OCI-LY1 (cell line): ENCODE results near the gene PILRA.

ENCODE experiments used
- H2AFZ ChIP-seq: fragments of 200-600 bp; sonication (generic), shearing (Covaris generic); 2 replicates; pipeline ENCODE4 v1.6.0; 2014; ENCODE audit warnings: antibody characterized with exemption, mild to moderate bottlenecking, low read length
- H3F3A ChIP-seq: fragments of 200-600 bp; sonication (generic), shearing (Covaris generic); 2 replicates; pipeline ENCODE4 v1.6.0; 2014; ENCODE audit warnings: mild to moderate bottlenecking, antibody characterized with exemption, low read length, moderate library complexity; ENCODE audit not compliant: insufficient read depth
- H3K27ac ChIP-seq: fragments of 200-600 bp; sonication (generic); 2 replicates; pipeline ENCODE4 v1.5.1; 2014; ENCODE audit warnings: low read length, mixed run types, mild to moderate bottlenecking, low read depth; ENCODE audit not compliant: poor library complexity, severe bottlenecking
- H3K27me3 ChIP-seq: fragments of 200-600 bp; sonication (generic); 2 replicates; pipeline ENCODE4 v1.6.0; 2014; ENCODE audit warnings: antibody characterized with exemption, mild to moderate bottlenecking, low read length, moderate library complexity; ENCODE audit not compliant: insufficient read depth
- H3K36me3 ChIP-seq: fragments of 200-600 bp; sonication (generic); 2 replicates; pipeline ENCODE4 v1.6.1; 2014; ENCODE audit warnings: mild to moderate bottlenecking, antibody characterized with exemption, low read length, moderate library complexity, mixed read lengths; ENCODE audit not compliant: insufficient read depth
- H3K4me1 ChIP-seq: fragments of 200-600 bp; sonication (generic); 2 replicates; pipeline ENCODE4 v1.5.1; 2014; ENCODE audit warnings: mild to moderate bottlenecking, low read length, moderate library complexity; ENCODE audit not compliant: insufficient read depth, severe bottlenecking
- H3K4me2 ChIP-seq: fragments of 200-600 bp; sonication (generic), shearing (Covaris generic); 2 replicates; pipeline ENCODE4 v1.6.1; 2014; ENCODE audit warnings: low read length
- H3K4me3 ChIP-seq: fragments of 200-600 bp; sonication (generic); 2 replicates; pipeline ENCODE4 v1.5.1; 2014; ENCODE audit warnings: low read length, low read depth, mild to moderate bottlenecking, mixed read lengths; ENCODE audit not compliant: poor library complexity, severe bottlenecking
- H3K79me2 ChIP-seq: fragments of 200-600 bp; shearing (Covaris generic); 2 replicates; pipeline ENCODE4 v1.6.1; 2016; ENCODE audit warnings: mixed run types, low read length, mixed read lengths; ENCODE audit not compliant: insufficient read depth
- H3K9ac ChIP-seq: fragments of 200-600 bp; sonication (generic), shearing (Covaris generic); 2 replicates; pipeline ENCODE4 v1.6.1; 2014; ENCODE audit warnings: mild to moderate bottlenecking, low read length, mixed read lengths
- H3K9me2 ChIP-seq: fragments of 200-600 bp; sonication (generic), shearing (Covaris generic); 2 replicates; pipeline ENCODE4 v1.6.1; 2014; ENCODE audit warnings: low read depth, mild to moderate bottlenecking, low read length, mixed read lengths
- H3K9me3 ChIP-seq: fragments of 200-600 bp; shearing (Covaris generic); 2 replicates; pipeline ENCODE4 v1.6.1; 2014; ENCODE audit warnings: low read length, mixed read lengths
- H4K20me1 ChIP-seq: fragments of 200-600 bp; sonication (generic), shearing (Covaris generic); 2 replicates; pipeline ENCODE4 v1.6.0; 2016; ENCODE audit warnings: mild to moderate bottlenecking, low read length; ENCODE audit not compliant: insufficient read depth
- EZH2 ChIP-seq: fragments of 200-600 bp; sonication (generic), shearing (Covaris generic); IDR thresholded peaks from 2 replicates; pipeline ENCODE4 v1.8.0; 2017; ENCODE audit warnings: borderline replicate concordance, mixed run types, mild to moderate bottlenecking, antibody characterized with exemption, low read length, moderate library complexity, mixed read lengths
- TF ChIP-seq, protein P1 (sequence below): fragments of 200-600 bp; sonication (generic), shearing (Covaris generic); IDR thresholded peaks from 2 replicates; pipeline ENCODE4 v1.5.1; 2017; ENCODE audit warnings: mild to moderate bottlenecking, antibody characterized with exemption, low read length, moderate library complexity, mixed read lengths

PILRA gene

GRCh38 chr7:100413889-100414288, 40.6 kb downstream of the PILRA start:
- no peak overlapping the region for H3K4me3 ChIP-seq
- no peak overlapping the region for H3K27ac ChIP-seq
- TF ChIP-seq, protein P1, sequence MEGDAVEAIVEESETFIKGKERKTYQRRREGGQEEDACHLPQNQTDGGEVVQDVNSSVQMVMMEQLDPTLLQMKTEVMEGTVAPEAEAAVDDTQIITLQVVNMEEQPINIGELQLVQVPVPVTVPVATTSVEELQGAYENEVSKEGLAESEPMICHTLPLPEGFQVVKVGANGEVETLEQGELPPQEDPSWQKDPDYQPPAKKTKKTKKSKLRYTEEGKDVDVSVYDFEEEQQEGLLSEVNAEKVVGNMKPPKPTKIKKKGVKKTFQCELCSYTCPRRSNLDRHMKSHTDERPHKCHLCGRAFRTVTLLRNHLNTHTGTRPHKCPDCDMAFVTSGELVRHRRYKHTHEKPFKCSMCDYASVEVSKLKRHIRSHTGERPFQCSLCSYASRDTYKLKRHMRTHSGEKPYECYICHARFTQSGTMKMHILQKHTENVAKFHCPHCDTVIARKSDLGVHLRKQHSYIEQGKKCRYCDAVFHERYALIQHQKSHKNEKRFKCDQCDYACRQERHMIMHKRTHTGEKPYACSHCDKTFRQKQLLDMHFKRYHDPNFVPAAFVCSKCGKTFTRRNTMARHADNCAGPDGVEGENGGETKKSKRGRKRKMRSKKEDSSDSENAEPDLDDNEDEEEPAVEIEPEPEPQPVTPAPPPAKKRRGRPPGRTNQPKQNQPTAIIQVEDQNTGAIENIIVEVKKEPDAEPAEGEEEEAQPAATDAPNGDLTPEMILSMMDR: no peak
- TF ChIP-seq EZH2: no peak
- H3F3A ChIP-seq: no peaks in the 10 kb centered on the region
- H3K9ac ChIP-seq: no peak overlapping the region
- H3K79me2 ChIP-seq: no peaks in the 10 kb centered on the region
- H3K9me3 ChIP-seq: no peaks in the 10 kb centered on the region
- H3K9me2 ChIP-seq: no peaks in the 10 kb centered on the region
- no peaks in the 10 kb centered on the region for H4K20me1 ChIP-seq
- no peak overlapping the region for H3K4me2 ChIP-seq
- H2AFZ ChIP-seq: no peak overlapping the region
- H3K36me3 ChIP-seq: no peaks in the 10 kb centered on the region
- H3K27me3 ChIP-seq: no peaks in the 10 kb centered on the region
- no peaks in the 10 kb centered on the region for H3K4me1 ChIP-seq

GRCh38 chr7:100415448-100415847, 42.2 kb downstream of the PILRA start:
- H3K9ac ChIP-seq: no peak overlapping the region
- no peak overlapping the region for H2AFZ ChIP-seq
- H3K27me3 ChIP-seq: no peaks in the 10 kb centered on the region
- H3K4me2 ChIP-seq: no peak overlapping the region
- no peak overlapping the region for H3K27ac ChIP-seq
- no peaks in the 10 kb centered on the region for H3K4me1 ChIP-seq
- H3K9me2 ChIP-seq: no peaks in the 10 kb centered on the region
- no peak overlapping the region for H3K4me3 ChIP-seq
- no peaks in the 10 kb centered on the region for H3F3A ChIP-seq
- TF ChIP-seq, protein P1: no peak
- no peak for TF ChIP-seq EZH2
- no peaks in the 10 kb centered on the region for H3K36me3 ChIP-seq
- H3K9me3 ChIP-seq: no peaks in the 10 kb centered on the region
- H4K20me1 ChIP-seq: no peaks in the 10 kb centered on the region
- H3K79me2 ChIP-seq: no peaks in the 10 kb centered on the region

DNA sequence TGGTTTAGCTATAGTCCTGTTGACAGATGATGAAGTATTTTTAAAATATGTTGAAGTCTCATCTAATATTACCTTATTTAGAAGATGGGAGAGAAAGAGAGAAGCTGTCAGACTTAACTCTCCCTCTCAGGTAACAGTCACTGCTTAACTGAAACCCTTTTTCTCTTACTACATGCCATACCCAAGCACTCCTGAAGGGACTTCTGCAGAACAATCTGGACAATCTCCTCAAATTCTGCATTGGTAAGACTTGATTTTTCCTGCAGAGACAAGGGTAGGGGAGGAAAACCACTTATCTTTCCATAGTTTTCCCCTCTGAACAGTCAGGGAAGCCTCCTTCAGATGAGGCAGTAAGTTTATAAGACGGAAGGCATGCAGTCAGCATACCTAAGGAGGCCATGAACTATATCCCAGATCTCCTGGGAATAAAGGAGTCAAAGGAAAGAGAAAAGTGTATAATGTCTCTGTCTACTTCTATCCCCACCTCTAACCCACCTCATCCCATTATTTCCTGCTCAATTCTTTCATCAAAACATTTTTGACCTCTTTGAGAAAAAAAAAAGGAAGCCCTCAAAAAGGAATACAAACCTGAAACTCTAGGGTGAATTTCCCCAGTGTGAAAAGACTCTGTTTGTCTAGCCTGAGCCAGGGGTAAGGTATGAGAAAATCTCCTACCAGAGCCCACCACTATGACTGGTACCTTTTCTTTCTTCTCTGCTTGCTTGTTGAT, 45.8 kb downstream of the PILRA start:
- Histone ChIP-seq H3K4me2 (no peak overlapping the region), H3K4me1 (no peaks in the 10 kb centered on the region)
- TF ChIP-seq, protein P1: no peak
- TF ChIP-seq EZH2: no peak

More for the DNA sequence above, 45.8 kb downstream of the PILRA start:
- no peaks in the 10 kb centered on the region for H3F3A ChIP-seq
- H2AFZ ChIP-seq: no peak overlapping the region
- H3K9ac ChIP-seq: no peak overlapping the region
- no peaks in the 10 kb centered on the region for H3K9me2 ChIP-seq
- H3K79me2 ChIP-seq: no peaks in the 10 kb centered on the region
- H3K9me3 ChIP-seq: no peaks in the 10 kb centered on the region
- H3K36me3 ChIP-seq: no peaks in the 10 kb centered on the region
- H3K27me3 ChIP-seq: no peaks in the 10 kb centered on the region
- H4K20me1 ChIP-seq: no peaks in the 10 kb centered on the region
- H3K4me3 ChIP-seq: no peak overlapping the region
- no peak overlapping the region for H3K27ac ChIP-seq
